Astrocyte of the hippocampus (primary cell): ENCODE data around the gene EIF2S2.
A peak's percentile ranks its signal among the peaks of the same experiment; 100 is the strongest.

ENCODE experiments used
- DNase-seq: peaks from one replicate; pipeline ENCODE4 v3.0.0; 2011; ENCODE audit warnings: low read depth, low spot score

The EIF2S2 gene

DNA sequence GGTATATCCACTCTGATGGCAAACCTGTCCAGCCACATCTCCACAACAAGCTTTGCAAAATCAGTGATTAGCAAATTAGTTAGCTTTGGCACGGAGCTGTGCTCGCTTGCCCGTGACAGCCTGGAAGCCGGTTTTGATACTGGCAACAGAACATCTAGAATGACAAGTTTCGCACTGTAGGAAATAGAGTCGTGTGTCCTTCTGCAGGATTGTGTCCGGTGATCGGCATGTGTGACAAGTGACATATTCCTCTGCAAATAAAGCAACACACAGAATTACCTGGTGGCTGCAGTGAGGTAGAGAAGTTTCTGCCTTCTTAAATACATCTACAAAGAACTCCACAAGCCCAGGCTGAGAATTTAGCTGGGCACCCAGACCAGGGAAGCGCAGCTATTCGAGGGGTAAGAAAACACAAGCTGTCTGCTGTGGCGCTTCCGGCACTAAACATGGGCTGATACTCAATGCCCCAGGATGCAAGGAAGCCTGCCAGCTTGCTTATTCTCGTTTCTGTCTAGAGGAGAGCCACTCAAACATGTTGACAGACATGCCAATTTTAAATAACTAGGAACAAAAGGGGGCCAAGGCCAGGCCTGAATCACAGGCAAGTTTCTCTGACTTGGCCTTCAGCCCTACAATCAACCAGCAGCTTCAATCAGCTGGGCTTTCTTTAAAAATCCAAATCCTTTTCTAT is 22.2 kb downstream of the EIF2S2 start:
- peak; percentile 46 for DNase-seq

DNA sequence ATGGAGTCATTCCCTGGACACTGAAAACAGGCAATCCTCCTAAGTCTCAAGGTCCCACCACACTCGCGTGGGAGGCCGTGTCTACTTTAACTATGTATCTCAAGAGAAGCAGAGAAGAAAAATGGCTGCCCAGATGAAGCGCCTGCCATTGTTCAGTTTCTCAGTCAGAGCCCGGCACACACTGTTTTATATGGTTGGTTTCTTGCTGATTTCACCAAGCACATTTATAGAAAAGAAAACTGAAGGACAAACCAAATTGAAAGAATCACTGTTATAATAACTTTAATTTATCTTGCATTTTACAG is 22.9 kb downstream of the EIF2S2 start:
- DNase-seq, result no peak

DNA sequence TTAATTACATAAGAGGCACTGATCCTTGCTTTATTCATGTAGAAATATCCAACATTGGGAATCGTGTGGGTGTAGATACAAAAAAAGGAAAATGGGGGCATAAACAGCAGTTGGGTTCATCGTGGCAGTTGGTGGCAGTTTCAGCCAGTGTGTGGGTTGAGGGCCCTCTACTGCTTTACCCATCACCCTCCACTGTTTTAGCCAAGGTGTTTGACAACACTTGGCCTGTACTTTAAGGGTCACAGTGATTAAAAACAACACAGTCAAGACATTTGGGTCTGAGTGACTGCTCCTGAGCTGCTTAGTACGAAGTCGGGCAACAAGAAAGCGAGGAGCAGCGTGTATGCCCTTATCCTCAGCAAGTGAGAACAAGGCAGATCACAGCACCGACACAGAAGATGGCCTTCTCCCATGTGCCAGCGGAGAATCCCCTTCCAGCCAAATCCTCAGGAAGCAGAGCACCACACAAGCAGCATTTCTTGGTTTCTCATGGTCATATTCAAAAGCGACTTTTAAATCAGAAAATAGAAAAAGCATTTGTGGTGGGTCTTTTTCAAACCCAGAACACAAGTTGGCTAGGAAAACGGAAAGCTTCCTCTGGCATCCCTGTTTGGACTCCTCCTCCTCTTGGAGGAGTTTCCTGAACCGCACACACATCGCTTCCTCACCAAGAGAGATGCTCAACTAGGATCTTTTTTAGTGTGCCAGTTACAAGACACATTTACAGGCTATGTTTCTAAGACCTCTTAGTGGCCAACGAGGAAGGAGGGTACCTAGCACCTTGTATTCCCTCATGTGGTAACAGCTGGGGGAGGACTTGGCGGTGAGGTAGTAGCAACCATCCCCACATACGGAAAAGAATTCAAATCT is 23.5 kb downstream of the EIF2S2 start:
- no peak for DNase-seq

DNA sequence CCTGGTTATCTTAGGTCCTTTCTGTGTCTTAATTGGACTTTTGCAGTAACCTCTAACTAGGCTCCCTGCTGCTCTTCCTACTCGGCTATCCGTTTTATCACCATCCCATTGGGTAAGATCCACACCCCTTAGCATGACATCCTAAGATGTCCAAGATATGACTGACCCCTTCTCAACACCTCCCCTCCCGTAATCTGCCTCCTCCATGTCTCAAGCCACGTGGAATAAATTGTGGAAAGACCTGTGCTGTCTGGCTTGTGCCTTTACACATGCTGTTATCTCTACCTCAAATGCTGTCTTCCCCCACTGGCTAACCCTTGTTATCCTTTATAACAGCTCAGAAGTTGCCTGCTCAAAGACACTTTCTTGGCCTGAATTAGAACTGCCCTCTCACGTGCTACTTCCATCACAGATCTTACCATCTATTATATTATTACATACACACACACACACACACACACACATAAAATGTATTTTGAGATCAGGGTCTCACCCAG is 26.5 kb downstream of the EIF2S2 start:
- no peak for DNase-seq

DNA sequence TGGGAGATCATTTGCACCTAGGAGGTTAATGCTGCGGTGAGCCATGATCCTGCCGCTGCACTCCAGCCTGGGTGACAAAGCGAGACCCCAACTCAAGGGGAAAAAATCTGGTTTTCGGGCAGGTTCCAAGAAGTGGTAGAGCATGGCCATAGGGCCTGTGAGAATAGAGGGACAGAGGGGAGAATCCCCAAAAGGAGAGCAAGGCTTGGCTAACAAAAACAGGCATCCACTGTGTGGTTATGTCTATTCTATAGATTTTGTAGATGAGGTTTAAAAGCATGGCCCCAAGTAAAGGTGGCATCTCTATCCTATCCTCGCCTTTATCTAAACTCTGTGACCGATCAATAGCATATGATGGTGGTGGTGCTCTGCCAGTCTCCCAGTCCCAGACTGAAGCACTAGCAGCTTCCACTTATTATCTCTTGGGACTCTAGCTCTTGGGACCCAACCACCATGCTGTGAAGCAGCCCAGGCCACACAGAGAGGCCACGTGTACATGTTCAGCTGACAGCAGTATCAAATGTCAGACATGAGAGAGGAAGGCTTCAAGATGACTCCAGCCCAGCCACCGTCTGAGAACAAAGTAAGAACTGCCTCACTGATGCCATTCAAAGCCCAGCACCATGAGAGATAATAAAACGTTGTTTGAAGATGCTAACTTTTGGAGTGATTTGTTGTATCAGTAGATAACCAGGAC is 27.7 kb downstream of the EIF2S2 start:
- no peak for DNase-seq

DNA sequence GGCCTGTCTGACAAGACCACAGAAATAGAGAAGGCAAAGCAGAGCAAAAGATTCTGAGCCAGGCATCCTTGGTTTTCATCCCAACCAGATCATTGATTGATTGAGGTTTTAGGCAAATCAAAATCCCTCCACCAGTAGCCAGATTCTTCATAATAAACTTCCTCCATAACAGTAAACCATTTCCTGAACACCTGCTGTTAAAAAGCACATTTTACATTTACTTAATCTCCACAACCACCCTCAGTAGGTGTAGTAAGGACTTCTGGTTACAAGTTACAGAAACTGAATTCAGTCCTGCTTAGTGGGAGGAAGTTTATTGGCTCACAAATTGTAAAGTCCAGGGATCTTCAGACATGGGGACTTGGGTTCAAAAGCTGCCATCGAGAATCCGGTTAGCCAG is 28.3 kb downstream of the EIF2S2 start:
- no peak for DNase-seq

DNA sequence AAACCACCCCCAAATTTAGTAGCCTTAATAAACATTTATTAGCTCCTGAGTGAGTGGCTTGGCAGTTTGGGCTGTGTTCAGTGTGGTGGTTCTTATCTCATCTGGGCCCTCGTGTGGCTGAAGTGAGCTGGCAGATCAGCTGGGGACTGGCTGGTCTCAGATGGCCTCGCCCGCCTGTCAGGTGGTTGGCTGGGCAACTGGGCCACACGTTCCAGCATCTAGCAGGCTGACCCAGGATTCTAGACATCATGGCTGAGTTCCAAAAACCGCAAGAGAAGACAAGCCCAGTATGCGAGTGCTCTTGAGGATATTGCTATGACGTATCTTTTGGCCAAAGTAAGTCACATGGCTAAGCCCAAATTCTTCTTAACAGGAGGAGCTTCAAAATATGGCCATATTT is 28.9 kb downstream of the EIF2S2 start:
- peak; percentile 90 for DNase-seq

DNA sequence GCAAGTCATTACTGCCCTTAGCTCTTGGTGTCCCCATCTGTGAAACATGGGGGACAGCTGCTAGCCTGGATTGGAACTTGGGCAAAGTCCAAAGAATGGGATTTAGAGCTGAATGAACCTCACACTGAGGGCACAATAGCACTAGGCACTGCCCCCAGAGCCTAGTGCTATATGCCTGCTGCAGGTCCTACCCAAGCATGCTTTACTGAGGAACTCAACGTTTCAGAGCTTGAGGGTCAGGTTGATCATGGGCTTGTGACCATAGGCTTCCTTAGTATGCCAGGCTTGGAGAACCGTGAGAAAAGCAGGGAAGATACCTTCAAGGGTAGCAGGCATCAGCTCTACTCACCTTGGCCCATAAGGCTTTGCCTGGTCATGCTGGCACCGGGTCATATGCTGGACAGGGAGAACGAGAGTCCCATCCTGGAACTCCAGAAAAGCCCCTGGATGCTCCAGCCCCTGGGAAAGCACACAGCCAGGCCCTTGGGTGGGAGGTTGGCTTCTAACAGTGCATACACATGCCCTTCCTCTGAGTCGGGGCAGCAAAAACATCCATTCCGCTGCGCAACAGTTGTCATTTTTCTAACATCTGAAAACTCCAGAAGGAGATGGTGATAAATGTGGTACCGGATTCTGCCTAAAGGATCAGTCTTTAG is 29.7 kb downstream of the EIF2S2 start:
- no peak for DNase-seq

DNA sequence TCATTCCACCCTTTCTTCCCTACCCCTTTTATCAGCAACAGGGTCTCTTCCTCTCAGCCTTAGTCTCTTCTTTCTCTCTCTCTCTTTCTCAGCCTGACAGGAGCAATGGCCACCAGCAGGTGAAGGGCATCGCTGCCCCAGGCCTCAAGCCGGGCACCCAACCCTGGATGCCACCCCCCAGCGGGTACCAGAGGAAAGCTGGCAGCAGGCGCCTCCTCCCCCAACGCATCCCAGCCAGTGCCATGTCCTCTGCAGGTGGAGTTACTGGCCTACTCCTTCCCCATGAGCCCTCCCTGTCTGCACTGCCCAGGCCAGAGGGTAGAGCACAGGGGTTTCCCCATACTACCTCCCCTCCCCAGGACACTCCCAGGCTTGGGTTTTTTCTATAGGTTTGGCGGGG is 32.2 kb downstream of the EIF2S2 start:
- no peak for DNase-seq

DNA sequence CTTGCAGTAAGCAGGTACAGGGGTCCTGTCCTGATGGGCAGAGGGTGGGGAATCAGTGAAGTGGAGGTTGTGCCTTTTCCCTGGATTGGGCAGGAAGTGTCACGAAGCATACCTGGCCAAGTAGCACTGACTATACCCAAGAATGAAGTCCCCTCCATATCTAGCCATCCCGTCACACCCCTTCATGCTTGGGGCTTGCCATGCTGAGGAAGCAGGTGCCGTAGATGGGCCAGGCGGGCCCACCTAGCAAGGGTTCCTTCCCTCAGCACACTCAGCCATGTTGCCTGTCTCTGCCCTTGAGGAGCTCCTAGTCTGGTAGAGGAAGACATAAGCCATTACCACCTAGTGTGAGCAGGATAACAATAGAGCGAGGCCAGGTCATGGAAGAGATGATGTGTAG is 33.5 kb downstream of the EIF2S2 start:
- DNase-seq, result no peak

DNA sequence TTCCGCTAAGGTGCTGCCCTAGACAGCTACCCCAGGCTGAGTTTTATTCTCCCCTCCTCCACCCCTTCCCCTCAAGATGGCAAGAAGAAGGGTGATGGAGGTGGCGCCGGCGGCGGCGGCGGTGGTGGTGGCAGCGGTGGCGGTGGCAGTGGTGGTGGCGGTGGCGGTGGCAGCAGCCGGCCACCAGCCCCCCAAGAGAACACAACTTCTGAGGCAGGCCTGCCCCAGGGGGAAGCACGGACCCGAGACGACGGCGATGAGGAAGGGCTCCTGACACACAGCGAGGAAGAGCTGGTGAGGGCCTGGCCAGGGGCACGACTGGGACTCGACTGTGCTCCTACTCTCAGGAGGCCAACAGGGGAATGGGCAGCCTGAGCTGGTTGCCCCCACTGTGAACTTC is 35.1 kb downstream of the EIF2S2 start:
- DNase-seq, result no peak

DNA sequence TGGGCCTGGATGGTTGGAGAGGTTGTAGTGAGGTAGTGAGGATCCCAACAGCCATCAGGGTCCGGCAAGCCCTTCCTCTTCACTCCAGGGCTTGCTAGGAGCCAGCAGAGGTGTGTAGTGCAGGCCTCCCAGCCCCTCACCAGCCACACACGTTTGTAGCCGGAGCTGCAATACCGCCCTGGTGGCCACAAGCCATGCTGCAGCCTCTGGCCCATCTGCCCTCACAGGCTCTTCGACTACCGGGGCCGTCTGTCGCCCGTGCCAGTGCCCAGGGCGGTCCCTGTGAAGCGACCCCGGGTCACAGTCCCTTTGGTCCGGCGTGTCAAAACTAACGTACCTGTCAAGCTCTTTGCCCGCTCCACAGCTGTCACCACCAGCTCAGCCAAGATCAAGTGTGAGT is 36.4 kb downstream of the EIF2S2 start:
- no peak for DNase-seq

DNA sequence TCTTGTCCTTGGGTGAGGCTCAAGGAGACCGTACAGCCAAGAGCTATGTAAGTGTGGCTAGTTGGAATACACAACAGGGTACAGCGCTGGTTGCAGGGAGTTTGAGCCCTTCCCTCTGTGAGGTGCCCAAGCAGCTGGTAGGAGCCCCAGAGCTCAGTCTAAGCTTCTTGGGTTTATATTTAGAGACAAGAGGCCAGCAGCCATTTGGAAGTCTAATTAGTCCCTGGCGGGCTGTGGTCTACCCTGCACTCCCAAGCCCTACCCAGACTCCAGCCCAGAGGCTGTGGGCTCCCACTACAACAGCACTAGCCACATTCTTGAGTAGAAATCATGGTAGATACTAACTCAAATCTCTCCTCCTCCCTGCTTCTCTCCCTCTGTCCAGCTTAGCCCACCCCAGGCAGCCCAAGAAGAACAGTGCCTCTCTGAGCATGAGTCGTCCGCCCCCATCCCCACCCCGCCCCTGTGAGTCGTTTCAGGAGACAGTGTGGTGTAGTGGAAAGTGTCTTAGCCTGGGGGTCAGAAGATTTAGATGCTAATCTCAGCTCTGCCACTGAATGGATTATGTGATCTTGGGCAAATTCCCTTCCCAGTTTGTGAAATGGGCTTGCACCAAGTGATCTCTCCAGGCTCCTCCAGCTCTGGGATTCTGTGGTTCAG is 37.8 kb downstream of the EIF2S2 start:
- peak; percentile 37 for DNase-seq

DNA sequence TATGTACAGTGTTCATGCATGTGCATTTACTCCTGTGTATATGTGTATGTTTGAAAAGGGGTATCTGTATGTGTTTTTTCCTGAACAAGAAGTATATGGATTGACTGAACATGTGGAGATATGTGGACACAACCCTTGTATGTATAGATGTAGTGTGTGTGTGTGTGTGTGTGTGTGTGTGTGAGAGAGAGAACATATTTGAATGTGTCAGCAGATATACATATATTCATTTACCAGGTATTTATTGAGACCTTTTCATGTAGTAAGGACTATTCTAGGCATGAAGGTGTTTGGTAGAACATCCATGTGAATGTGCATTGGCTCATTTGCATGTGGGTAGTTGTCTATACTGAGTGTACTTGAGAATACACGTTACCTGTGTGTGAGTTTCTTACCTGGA is 39.3 kb downstream of the EIF2S2 start:
- no peak for DNase-seq

DNA sequence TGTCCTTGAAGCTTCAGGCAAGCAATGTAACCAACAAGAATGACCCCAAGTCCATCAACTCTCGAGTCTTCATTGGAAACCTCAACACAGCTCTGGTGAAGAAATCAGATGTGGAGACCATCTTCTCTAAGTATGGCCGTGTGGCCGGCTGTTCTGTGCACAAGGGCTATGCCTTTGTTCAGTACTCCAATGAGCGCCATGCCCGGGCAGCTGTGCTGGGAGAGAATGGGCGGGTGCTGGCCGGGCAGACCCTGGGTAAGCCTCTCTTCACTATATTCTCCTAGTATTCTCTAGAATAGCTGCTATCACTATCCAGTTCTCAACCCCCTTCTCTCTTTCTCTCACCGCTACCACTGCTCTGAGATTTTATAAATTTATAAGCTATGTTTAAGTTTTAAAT is 40.0 kb downstream of the EIF2S2 start:
- no peak for DNase-seq

DNA sequence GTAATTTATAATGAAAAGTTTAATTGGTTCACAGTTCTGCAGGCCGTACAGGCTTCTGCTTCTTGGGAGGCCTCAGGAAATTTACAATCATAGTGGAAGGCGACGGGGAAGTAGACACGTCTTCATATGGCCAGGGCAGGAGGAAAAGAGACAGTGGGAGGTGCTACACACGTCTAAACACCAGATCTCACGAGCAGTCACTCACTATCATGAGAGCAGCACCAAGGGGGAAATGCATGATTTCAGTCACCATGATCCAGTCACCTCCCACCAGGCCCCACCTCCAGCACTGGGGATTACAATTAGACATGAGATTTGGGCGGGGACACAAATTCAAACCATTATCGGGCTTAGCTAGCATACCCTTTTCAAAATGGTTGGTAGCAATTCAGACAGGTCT is 41.2 kb downstream of the EIF2S2 start:
- no peak for DNase-seq

DNA sequence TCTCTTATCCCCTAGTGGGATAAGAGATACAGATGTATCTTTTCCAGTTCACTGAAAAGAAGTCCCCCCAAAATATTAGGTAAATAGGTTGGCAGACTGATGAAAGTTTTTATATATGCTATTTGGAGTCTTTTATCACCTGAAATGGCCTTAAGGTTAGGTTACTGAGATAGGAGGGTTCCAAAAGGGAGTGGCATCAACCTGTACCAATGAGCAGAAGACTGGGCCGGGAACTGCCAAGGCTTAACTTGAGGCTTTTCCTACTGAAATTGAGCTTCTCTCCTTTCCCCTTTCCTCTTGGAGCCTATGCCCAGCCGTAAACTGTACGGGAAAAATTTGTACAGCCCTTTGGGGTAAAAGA is 42.0 kb downstream of the EIF2S2 start:
- DNase-seq, result no peak

DNA sequence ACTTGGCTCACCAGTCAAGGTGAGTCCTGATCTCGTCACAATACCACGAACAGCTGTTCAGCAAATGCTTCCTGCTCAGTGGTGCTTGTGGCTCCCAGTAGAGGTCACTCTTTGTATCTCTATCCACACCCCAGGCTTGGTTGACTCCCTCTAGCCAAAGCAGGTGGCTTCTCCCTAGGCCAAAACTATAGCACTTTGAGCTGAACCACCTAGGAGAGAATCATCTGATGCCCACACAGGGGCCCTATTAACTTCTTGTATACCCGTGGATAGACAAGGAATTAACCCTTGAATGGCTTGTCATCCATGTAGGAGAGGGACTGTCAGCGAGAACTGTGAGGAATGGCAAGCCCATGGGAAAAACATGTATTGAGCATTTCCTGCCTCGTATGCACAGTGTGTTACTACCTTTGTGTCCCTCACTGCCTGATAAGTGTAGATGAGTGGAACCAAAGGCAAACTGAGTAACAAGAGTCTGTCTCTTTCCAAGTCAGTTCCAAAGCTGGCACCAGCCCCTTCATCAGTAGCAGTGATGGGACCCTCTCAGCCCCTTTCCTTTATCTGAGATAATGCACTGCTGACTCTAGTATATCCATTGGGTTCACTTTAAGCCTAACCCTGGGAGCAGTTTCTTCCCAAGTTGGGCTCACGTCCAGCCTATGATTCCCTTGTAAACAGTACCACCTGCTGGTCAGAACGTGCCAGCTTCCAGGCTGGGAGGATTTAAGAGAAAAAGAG is 42.5 kb downstream of the EIF2S2 start:
- DNase-seq, result peak; percentile 89

DNA sequence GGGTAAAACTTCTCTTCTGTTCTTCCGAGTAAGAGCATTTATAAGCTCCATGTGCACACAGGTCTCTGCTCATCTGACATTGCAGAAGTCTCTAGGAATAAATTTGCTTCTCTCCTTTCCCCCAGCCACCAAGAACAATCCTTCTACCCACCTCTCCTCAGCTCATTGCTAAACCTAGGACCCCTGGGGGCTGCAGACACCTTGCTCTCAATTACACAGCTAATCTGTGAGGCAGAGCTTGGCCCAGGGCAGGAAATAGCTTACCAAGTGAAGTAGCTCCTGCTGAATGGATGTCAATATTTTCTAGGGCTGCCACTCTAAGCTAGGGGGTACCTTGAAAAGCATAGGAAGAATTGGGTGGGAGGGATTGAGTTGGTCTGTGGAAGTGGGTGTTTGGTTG is 44.0 kb downstream of the EIF2S2 start:
- DNase-seq, result no peak

DNA sequence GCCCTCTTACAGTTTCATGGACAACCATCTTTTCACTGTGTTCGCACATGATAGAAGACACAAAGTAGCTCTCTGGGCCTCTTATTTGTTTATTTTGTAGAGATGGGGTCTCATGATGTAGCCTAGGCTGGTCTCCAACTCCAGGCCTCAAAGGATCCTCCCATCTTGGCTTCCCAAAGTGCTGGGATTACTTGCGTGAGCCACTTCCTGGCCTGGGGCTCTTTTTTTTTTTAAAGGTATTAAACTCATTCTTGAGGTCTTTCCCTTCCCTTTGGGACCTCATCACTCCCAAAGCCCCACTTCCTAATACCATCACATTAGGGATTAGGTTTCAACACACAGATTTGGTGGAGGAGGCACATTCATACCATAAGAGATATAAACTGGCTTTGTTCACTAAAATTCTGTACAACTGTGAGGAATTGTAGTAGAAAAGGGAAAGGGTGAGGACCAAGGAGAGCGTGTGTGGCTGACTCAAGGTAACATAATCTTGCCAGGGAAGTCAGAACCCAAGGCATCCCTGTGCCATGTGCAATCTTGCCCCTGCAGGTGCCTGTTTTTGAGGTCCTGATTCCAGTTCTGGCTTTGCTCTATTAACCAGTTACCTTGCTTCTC is 45.5 kb downstream of the EIF2S2 start:
- DNase-seq, result no peak

DNA sequence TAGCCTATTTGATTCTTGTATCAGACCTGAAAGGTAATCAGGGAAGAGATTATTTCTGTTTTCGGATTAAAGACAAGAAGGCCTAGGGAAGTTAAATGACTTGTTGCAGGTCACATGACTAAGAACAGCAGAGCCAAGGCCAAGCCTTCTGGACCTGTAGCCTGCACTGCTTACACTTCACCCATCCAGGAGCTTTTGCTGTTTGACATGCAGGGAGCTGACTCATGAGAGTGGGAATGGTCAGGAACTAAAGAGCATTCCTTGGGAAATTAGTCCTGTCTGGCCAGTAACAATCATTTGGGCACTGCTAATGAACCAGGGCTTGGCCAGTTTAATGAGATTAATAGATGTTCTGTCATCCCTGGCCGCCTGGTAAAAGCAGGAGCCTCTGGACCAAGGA is 46.8 kb downstream of the EIF2S2 start:
- DNase-seq, result peak; percentile 82
